HepG2 (cell line): ENCODE results near the gene SLC17A3. TPM values are rescaled to one million over a fixed set of nuclear protein-coding genes. Genes with fewer than 3 reads are reported as not detected.

ENCODE experiments used
- ATAC-seq: fragments of 200-7000 bp; cut with Tn5 transposase; 3 replicates; pipeline ENCODE4 v1.9.1; 2020; ENCODE audit warnings: mild to moderate bottlenecking, moderate library complexity
- BruUV-seq: library from RNA; stranded (reverse); fragments of 400-500 nt; replicated peaks from 2 replicates; lab custom pipeline; 2021; lab: Mats Ljungman, UMichigan
- CTCF ChIA-PET: fragments of 300-600 bp; formaldehyde crosslinking; extraction: SDS; loops from one replicate; lab custom pipeline; 2021; ENCODE audit warnings: low total read pairs, inconsistent platforms, low intra/inter-chr PET ratio; lab: Yijun Ruan, JAX
- POLR2A ChIA-PET: fragments of 350-600 bp; sonication (Branson Sonifier 250); formaldehyde crosslinking; loops from one replicate; lab custom pipeline; 2020; ENCODE audit warnings: antibody characterized with exemption, inconsistent platforms; lab: Yijun Ruan, JAX
- DNase-seq: peaks from one replicate; pipeline ENCODE4 v3.0.0-alpha.2; 2015; ENCODE audit warnings: low spot score
- FAIRE-seq: peaks from 3 replicates; lab custom pipeline; 2011; peaks lifted over from hg19 to GRCh38; lab: Jason Lieb, UNC
- H2AFZ ChIP-seq: one replicate; pipeline ENCODE4 v1.6.1; 2011; ENCODE audit warnings: low read length, inconsistent platforms
- H3K27ac ChIP-seq: fragments of 300-600 bp; 3 replicates; pipeline ENCODE4 v1.8.0; 2011; ENCODE audit warnings: mixed run types, mild to moderate bottlenecking, mixed read lengths, low read length, inconsistent platforms; ENCODE audit not compliant: insufficient read depth; ENCODE audit errors: extremely low read length
- H3K27me3 ChIP-seq, 2 experiments: fragments of 200-600 bp in 1 of 2; 2 replicates in 1 of 2; 3 replicates in 1 of 2; pipeline versions ENCODE4 v1.6.0 to v1.8.0; 2011; ENCODE audit warnings: low read length in 2 of 2, mild to moderate bottlenecking in 2 of 2, moderate library complexity in 2 of 2, inconsistent platforms in 1 of 2; ENCODE audit not compliant: insufficient read depth in 2 of 2, control insufficient read depth in 1 of 2
- H3K36me3 ChIP-seq, 2 experiments: fragments of 200-600 bp in 1 of 2; replicated peaks in 1 of 2; 2 replicates in 1 of 2; 3 replicates in 1 of 2; pipeline versions ENCODE4 v1.5.1 to v1.8.0; 2011; ENCODE audit warnings: low read length in 2 of 2, inconsistent platforms in 1 of 2; ENCODE audit not compliant: insufficient read depth in 2 of 2, control insufficient read depth in 1 of 2
- H3K4me1 ChIP-seq: 2 replicates; pipeline ENCODE4 v1.5.1; 2012; ENCODE audit warnings: low read length, inconsistent platforms; ENCODE audit not compliant: insufficient read depth
- H3K4me2 ChIP-seq: 2 replicates; pipeline ENCODE4 v1.6.0; 2011; ENCODE audit warnings: low read depth, low read length, inconsistent platforms
- H3K4me3 ChIP-seq, 3 experiments: fragments of 200-600 bp in 1 of 3; sonication (generic), shearing (Covaris generic) in 1 of 3; replicated peaks in 1 of 3; 2 replicates each; pipeline ENCODE4 v1.5.1; 2011 to 2016; ENCODE audit warnings: low read length in 3 of 3, inconsistent platforms in 2 of 3, low read depth in 2 of 3, mild to moderate bottlenecking in 2 of 3, control low read depth in 1 of 3, mixed read lengths in 1 of 3; ENCODE audit not compliant: insufficient read depth in 1 of 3
- H3K79me2 ChIP-seq: one replicate; pipeline ENCODE4 v1.6.1; 2011; ENCODE audit warnings: low read length, inconsistent platforms; ENCODE audit not compliant: insufficient read depth
- H3K9ac ChIP-seq: 2 replicates; pipeline ENCODE4 v1.6.0; 2011; ENCODE audit warnings: mild to moderate bottlenecking, low read depth, low read length, inconsistent platforms; ENCODE audit not compliant: insufficient read depth
- H3K9me3 ChIP-seq: 2 replicates; pipeline ENCODE4 v1.5.1; 2012; ENCODE audit warnings: mild to moderate bottlenecking, low read length
- H4K20me1 ChIP-seq: 2 replicates; pipeline ENCODE4 v1.6.0; 2011; ENCODE audit warnings: inconsistent platforms, mild to moderate bottlenecking, low read length, moderate library complexity; ENCODE audit not compliant: insufficient read depth
- HNF4A ChIP-seq: sonication (generic); formaldehyde crosslinking; IDR thresholded peaks from 2 replicates; pipeline ENCODE4 v1.4.0; 2020; ENCODE audit warnings: missing genetic modification reagents
- HOXA9 ChIP-seq: sonication (generic); formaldehyde crosslinking; IDR thresholded peaks from 2 replicates; pipeline ENCODE4 v1.8.1; 2022; ENCODE audit warnings: missing genetic modification reagents, mild to moderate bottlenecking, moderate library complexity, borderline replicate concordance
- PRMT3 ChIP-seq: sonication (generic); formaldehyde crosslinking; IDR thresholded peaks from 2 replicates; pipeline ENCODE4 v1.8.1; 2022; ENCODE audit warnings: low read depth, mild to moderate bottlenecking, moderate library complexity, missing genetic modification reagents, borderline replicate concordance
- ZNF343 ChIP-seq: sonication (generic); formaldehyde crosslinking; IDR thresholded peaks from 2 replicates; pipeline ENCODE4 v1.4.0; 2020; ENCODE audit warnings: mild to moderate bottlenecking, missing genetic modification reagents
- ZNF432 ChIP-seq: sonication (generic); formaldehyde crosslinking; IDR thresholded peaks from 2 replicates; pipeline ENCODE4 v1.5.0; 2020; ENCODE audit warnings: missing genetic modification reagents, mild to moderate bottlenecking, borderline replicate concordance
- ZNF543 ChIP-seq: sonication (generic); formaldehyde crosslinking; IDR thresholded peaks from 2 replicates; pipeline ENCODE4 v1.4.0; 2020; ENCODE audit warnings: mild to moderate bottlenecking, missing genetic modification reagents
- WGBS: methylation state at CpG from one replicate; pipeline ENCODE4 v1.1.6; 2017; ENCODE audit warnings: low lambda C conversion rate; 5-methylcytosine and 5-hydroxymethylcytosine counted together
- in situ Hi-C: cut with HindIII; loops from 2 replicates; pipeline ENCODE4 v1.10.0; 2017; ENCODE audit warnings: low pct_unique_long_range_greater_than_20kb; ENCODE audit not compliant: extremely low pct_ligation_motif_present
- intact Hi-C: fragments of 100-400 bp; cut with micrococcal nuclease; formaldehyde crosslinking; loops from one replicate; pipeline ENCODE4 v1.10.0; 2022; ENCODE audit not compliant: unreplicated experiment
- polyA plus RNA-seq, 8 experiments: library from polyadenylated mRNA; depleted of rRNA in 3 of 8; stranded (reverse) in 7 of 8; unstranded in 1 of 8; fragments of >200 nt; fragmentation: Illumina TruSeq in 4 of 8; extraction: Trizol in 4 of 8; gene quantifications; 2 replicates each; pipeline versions ENCODE4 v1.2.1 to v1.2.3, GENCODE V29; 2011 to 2016; ENCODE audit warnings: low read depth in 4 of 8, missing spikeins in 1 of 8, mixed read lengths in 1 of 8; ENCODE audit not compliant: insufficient read depth in 1 of 8
- total RNA-seq, 5 experiments: library from RNA; depleted of rRNA; stranded (reverse); fragments of >200 nt; fragmentation: Illumina TruSeq; extraction: Trizol; gene quantifications; 2 replicates each; pipeline ENCODE4 v1.2.3, GENCODE V29; 2016; ENCODE audit warnings: low read depth in 1 of 5
- TF ChIP-seq, protein P1 (sequence below): sonication (generic); formaldehyde crosslinking; IDR thresholded peaks from 2 replicates; pipeline ENCODE4 v1.4.0; 2020; ENCODE audit warnings: mild to moderate bottlenecking, missing genetic modification reagents
- TF ChIP-seq, protein P2 (sequence below): IDR thresholded peaks from 2 replicates; pipeline ENCODE4 v1.4.0; 2020; ENCODE audit warnings: mild to moderate bottlenecking, missing genetic modification reagents

SLC17A3 gene
- total and polyA plus RNA-seq, 2 of the 13 experiments (the other 11 are each of a cell fraction or from before 2014, with no cell fraction given) = 0.09 to 0.11 TPM

DNA sequence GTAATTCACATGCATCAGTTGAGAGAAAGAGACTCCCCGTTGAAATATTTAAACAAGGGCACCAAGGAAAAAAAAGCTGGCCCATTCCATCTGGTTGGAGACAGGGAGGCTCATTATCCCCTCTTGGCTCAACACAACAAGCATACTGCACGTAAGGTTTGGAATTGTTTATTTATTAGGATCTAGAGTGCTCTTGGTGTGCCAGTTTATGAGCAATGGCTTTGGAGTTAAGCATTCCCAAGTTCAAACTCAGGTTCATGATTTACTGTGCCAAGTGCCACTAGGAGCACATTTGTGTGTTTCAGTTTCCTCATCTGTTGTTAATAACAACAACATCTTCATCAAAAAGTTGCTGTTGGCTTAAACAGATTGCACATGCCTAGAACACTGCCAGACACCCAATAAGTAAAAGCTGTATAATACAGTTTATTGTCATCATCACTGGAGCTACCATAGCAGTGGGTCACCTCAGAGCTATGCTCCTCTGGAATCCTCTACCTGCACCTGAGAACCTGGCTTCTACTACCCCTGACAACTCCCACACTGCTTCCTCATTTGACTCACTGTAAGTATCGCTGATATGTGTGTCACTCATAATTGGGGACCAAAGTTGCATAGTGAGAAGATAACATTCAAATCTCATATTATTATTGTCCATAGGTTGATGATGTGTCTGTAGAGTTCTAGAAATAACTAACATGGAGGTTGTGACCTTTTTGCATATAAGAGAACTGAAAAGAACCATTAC is 5.4 kb downstream of the SLC17A3 start:
- ATAC-seq = no peak
- ChIA-PET POLR2A (no interaction called here), CTCF (no interaction called here)
- 61% methylated on average over 3 of the region's 3 CpGs for whole genome bisulfite sequencing
- no peak overlapping the region for H3K4me3 ChIP-seq
- no peaks in the 10 kb centered on the region for H3K27me3 ChIP-seq
- no peak overlapping the region for H3K9ac ChIP-seq
- DNase-seq = no peak
- peak; percentile 12 for FAIRE-seq
- peaks cover 5% of the 10 kb centered on the region for H3K4me1 ChIP-seq
- TF ChIP-seq ZNF343 (CRISPR knock-in tag) (no peak), PRMT3 (CRISPR knock-in tag) (no peak), HNF4A (no peak), HOXA9 (CRISPR knock-in tag) (no peak), ZNF543 (no peak), ZNF432 (no peak)
- TF ChIP-seq, protein P1, sequence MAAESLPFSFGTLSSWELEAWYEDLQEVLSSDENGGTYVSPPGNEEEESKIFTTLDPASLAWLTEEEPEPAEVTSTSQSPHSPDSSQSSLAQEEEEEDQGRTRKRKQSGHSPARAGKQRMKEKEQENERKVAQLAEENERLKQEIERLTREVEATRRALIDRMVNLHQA (CRISPR knock-in tag) = no peak
- TF ChIP-seq, protein P2, sequence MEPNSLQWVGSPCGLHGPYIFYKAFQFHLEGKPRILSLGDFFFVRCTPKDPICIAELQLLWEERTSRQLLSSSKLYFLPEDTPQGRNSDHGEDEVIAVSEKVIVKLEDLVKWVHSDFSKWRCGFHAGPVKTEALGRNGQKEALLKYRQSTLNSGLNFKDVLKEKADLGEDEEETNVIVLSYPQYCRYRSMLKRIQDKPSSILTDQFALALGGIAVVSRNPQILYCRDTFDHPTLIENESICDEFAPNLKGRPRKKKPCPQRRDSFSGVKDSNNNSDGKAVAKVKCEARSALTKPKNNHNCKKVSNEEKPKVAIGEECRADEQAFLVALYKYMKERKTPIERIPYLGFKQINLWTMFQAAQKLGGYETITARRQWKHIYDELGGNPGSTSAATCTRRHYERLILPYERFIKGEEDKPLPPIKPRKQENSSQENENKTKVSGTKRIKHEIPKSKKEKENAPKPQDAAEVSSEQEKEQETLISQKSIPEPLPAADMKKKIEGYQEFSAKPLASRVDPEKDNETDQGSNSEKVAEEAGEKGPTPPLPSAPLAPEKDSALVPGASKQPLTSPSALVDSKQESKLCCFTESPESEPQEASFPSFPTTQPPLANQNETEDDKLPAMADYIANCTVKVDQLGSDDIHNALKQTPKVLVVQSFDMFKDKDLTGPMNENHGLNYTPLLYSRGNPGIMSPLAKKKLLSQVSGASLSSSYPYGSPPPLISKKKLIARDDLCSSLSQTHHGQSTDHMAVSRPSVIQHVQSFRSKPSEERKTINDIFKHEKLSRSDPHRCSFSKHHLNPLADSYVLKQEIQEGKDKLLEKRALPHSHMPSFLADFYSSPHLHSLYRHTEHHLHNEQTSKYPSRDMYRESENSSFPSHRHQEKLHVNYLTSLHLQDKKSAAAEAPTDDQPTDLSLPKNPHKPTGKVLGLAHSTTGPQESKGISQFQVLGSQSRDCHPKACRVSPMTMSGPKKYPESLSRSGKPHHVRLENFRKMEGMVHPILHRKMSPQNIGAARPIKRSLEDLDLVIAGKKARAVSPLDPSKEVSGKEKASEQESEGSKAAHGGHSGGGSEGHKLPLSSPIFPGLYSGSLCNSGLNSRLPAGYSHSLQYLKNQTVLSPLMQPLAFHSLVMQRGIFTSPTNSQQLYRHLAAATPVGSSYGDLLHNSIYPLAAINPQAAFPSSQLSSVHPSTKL (CRISPR knock-in tag) = no peak
- BruUV-seq = no TSS peak
- no peak overlapping the region for H2AFZ ChIP-seq
- H3K79me2 ChIP-seq = no peaks in the 10 kb centered on the region
- H3K9me3 ChIP-seq = no peaks in the 10 kb centered on the region
- no peaks in the 10 kb centered on the region for H4K20me1 ChIP-seq
- in situ Hi-C loops (no loop called here), intact Hi-C loops (no loop called here)
- no peak overlapping the region for H3K4me2 ChIP-seq
- H3K36me3 ChIP-seq = no peaks in the 10 kb centered on the region
- H3K27ac ChIP-seq = no peak overlapping the region
